ENCODE data around the gene SAMD8. TPM values are rescaled to one million over a fixed set of nuclear protein-coding genes. Genes with fewer than 3 reads are reported as not detected.

Gene SAMD8
- total and polyA plus RNA-seq, 2 of the 8 experiments (the other 6 are each of a cell fraction or from before 2014, with no cell fraction given), result 11.7 to 20.9 TPM

DNA sequence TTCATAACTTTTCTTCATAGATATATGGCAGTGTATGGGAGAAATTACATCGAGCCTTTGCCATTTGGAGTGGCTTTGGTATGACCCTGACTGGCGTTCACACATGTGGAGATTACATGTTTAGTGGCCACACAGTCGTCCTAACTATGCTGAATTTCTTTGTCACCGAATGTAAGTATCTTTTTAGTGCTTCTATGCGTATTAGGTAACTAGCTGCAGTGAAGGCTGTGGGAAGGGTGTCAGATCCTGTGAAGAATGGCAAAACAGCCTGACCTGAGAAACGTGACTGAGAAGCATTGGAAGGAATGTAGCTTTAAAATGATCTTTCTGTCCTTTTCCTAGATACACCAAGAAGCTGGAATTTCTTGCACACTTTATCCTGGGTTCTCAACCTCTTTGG is 64.6 kb downstream of the SAMD8 start:
- Histone ChIP-seq H3K4ac (replicated peaks; ENCODE audit: insufficient read length, low read depth, low read length) (no peak overlapping the region), H3K9me3 (ENCODE audit: insufficient read depth in 2 of 2, low read depth in 1 of 2, low read length in 1 of 2) (no peaks in the 10 kb centered on the region), H2BK5ac (ENCODE audit: low read depth, low read length) (no peak overlapping the region), H4K20me1 (replicated peaks in 1 of 2; ENCODE audit: control insufficient read depth in 1 of 2, insufficient read depth in 2 of 2, low read length in 2 of 2) (peaks cover 0 to 2% of the 10 kb centered on the region in 2 experiments), H3K9ac (replicated peaks in 1 of 4; ENCODE audit: extremely low read depth in 1 of 4, low read depth in 3 of 4, low read length in 3 of 4) (no peak overlapping the region), H4K5ac (ENCODE audit: insufficient read length, low read depth, low read length) (no peak overlapping the region), H4K8ac (ENCODE audit: extremely low read depth, insufficient read depth, low read length) (no peak overlapping the region), H3K23ac (ENCODE audit: insufficient read length) (no peak overlapping the region), H4K91ac (replicated peaks; ENCODE audit: insufficient read length, low read length) (no peak overlapping the region), H3K36me3 (ENCODE audit: control insufficient read depth in 2 of 4, insufficient read depth in 4 of 4, low read length in 3 of 4) (peaks cover 0 to 6% (median 0%) of the 10 kb centered on the region in 4 experiments; a peak in 2 of 8 replicates), H3K18ac (ENCODE audit: extremely low read depth, low read length) (no peak overlapping the region), H3K4me2 (ENCODE audit: insufficient read depth in 1 of 2, low read depth in 2 of 2, low read length in 2 of 2) (no peak overlapping the region), H3K4me1 (replicated peaks in 1 of 4; ENCODE audit: control insufficient read depth in 3 of 4, insufficient read depth in 4 of 4, low read length in 3 of 4) (no peaks in the 10 kb centered on the region), H2BK120ac (replicated peaks; ENCODE audit: low read depth, low read length) (no peak overlapping the region), H3K79me2 (ENCODE audit: control insufficient read depth in 1 of 2, insufficient read depth in 2 of 2, low read length in 2 of 2) (no peaks in the 10 kb centered on the region), H2AFZ (ENCODE audit: low read length) (no peak overlapping the region), H3K27ac (ENCODE audit: low read depth, low read length) (no peak overlapping the region), H3K79me1 (ENCODE audit: low read depth, low read length) (no peaks in the 10 kb centered on the region), H2BK12ac (ENCODE audit: low read depth, low read length) (no peak overlapping the region), H3K56ac (replicated peaks; ENCODE audit: insufficient read length, low read depth, low read length) (no peak overlapping the region), H2BK15ac (ENCODE audit: low read length) (no peak overlapping the region), H2BK20ac (ENCODE audit: low read length) (no peak overlapping the region), H2AK5ac (ENCODE audit: low read depth, low read length) (no peak overlapping the region), H3K27me3 (replicated peaks in 1 of 4; ENCODE audit: control insufficient read depth in 3 of 4, extremely low read depth in 1 of 4, insufficient read depth in 3 of 4, low read length in 3 of 4) (no peaks in the 10 kb centered on the region), H3K4me3 (ENCODE audit: extremely low read depth in 1 of 4, insufficient read depth in 2 of 4, low read depth in 3 of 4, low read length in 4 of 4) (no peak overlapping the region), H3K14ac (ENCODE audit: insufficient read length) (no peak overlapping the region), H3K23me2 (ENCODE audit: low read depth, low read length) (no peaks in the 10 kb centered on the region)
- POLR2A ChIA-PET (ENCODE audit: partially characterized antibody), result interaction anchor here (0.7 to 1.2 kb wide), 3 partner anchors 12 to 56 kb away, joined by 3 to 4 read pairs (median 3); no protein-coding TSS in a partner anchor
- CTCF ChIA-PET (ENCODE audit: partially characterized antibody), result interaction anchor here (0.6 to 0.9 kb wide), 3 partner anchors 10 to 12 kb away, joined by 3 read pairs; no protein-coding TSS in a partner anchor
- no peak for FAIRE-seq
- WGBS, 2 experiments (ENCODE audit: extremely low coverage in 1 of 2, insufficient coverage in 1 of 2, insufficient read length in 1 of 2, insufficient replicate concordance in 2 of 2, low coverage in 1 of 2, low lambda C conversion rate in 2 of 2, missing lambda C conversion rate in 1 of 2), result 79% methylated on average over 6 of the region's 6 CpGs; no CpG with 5 or more reads in 1 of the 2 experiments
- DNase-seq (ENCODE audit: low read depth in 1 of 2, low spot score in 2 of 2), result no peak
- no peak for TF ChIP-seq CHD1 (IDR thresholded peaks at IDR 0.05; ENCODE audit: low read depth, low read length)
- no peak for TF ChIP-seq ZNF274 (IDR thresholded peaks at IDR 0.05; ENCODE audit: borderline replicate concordance, extremely low read depth, low read length)

Measured in H1 (cell line).